NB4 (cell line): ENCODE measurements around the gene TXNDC9.

Experiments used
- DNase-seq: peaks from one replicate; pipeline ENCODE4 v3.0.0; 2010; ENCODE audit warnings: low read depth
- H3K4me3 ChIP-seq: one replicate; pipeline ENCODE4 v1.5.1; 2011; ENCODE audit warnings: mild to moderate bottlenecking, low read depth, low read length, moderate library complexity
- MAX ChIP-seq: IDR thresholded peaks from 2 replicates; pipeline ENCODE4 v1.6.1; 2011; ENCODE audit warnings: low read depth, low read length
- MYC ChIP-seq: IDR thresholded peaks from 2 replicates; pipeline ENCODE4 v1.6.1; 2011; ENCODE audit warnings: low read depth, low read length
- POLR2A ChIP-seq: IDR thresholded peaks from 2 replicates; pipeline ENCODE4 v1.6.1; 2011; ENCODE audit warnings: mild to moderate bottlenecking; ENCODE audit not compliant: insufficient read length; ENCODE audit errors: extremely low read depth
- TF ChIP-seq, protein P1 (sequence below): IDR thresholded peaks from one replicate; pipeline ENCODE4 v1.5.1; 2012; ENCODE audit warnings: low read depth, low read length

TXNDC9 gene

GRCh38 chr2:99275882-99276281, 60.3 kb downstream of the TXNDC9 start:
- H3K4me3 ChIP-seq, result no peak overlapping the region
- no peak for DNase-seq
- TF ChIP-seq MAX (no peak), MYC (no peak), POLR2A (no peak)
- TF ChIP-seq, protein P1, sequence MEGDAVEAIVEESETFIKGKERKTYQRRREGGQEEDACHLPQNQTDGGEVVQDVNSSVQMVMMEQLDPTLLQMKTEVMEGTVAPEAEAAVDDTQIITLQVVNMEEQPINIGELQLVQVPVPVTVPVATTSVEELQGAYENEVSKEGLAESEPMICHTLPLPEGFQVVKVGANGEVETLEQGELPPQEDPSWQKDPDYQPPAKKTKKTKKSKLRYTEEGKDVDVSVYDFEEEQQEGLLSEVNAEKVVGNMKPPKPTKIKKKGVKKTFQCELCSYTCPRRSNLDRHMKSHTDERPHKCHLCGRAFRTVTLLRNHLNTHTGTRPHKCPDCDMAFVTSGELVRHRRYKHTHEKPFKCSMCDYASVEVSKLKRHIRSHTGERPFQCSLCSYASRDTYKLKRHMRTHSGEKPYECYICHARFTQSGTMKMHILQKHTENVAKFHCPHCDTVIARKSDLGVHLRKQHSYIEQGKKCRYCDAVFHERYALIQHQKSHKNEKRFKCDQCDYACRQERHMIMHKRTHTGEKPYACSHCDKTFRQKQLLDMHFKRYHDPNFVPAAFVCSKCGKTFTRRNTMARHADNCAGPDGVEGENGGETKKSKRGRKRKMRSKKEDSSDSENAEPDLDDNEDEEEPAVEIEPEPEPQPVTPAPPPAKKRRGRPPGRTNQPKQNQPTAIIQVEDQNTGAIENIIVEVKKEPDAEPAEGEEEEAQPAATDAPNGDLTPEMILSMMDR, result no peak
